ENCODE results near the gene CHI3L1.

GRCh38 chr1:203228670-203229069, 42.2 kb upstream of the CHI3L1 start:
- TF ChIP-seq POLR2AphosphoS5 (IDR thresholded peaks at IDR 0.05; ENCODE audit: low read depth, low read length) (no peak), RXRA (IDR thresholded peaks at IDR 0.05; ENCODE audit: borderline replicate concordance, low read depth) (no peak), CTCF (IDR thresholded peaks at IDR 0.05) (no peak), YY1 (IDR thresholded peaks at IDR 0.05; ENCODE audit: low read depth) (no peak), MAX (IDR thresholded peaks at IDR 0.05; ENCODE audit: low read depth) (no peak), SMC3 (IDR thresholded peaks at IDR 0.05; ENCODE audit: low read depth, low read length) (no peak)

Data from SK-N-SH (cell line).